Lung (tissue), 12 donors: ENCODE measurements around the gene SOD1. TPM values are rescaled to one million over a fixed set of nuclear protein-coding genes. Genes with fewer than 3 reads are reported as not detected.

Source experiments
- ATAC-seq: fragments of 200-7000 bp; cut with Tn5 transposase; one replicate; pipeline ENCODE4 v1.9.1; 2020; ENCODE audit warnings: moderate number of reproducible peaks; ENCODE audit not compliant: insufficient read depth, low FRiP score
- DNase-seq, 3 donors: peaks; one replicate each; pipeline ENCODE4 v3.0.0-alpha.2; 2013 to 2017
- H3K27ac ChIP-seq, 2 donors: one replicate each; pipeline ENCODE4 v1.5.1; 2013; ENCODE audit warnings: mild to moderate bottlenecking in 2 of 2, moderate library complexity in 2 of 2, control low read depth in 1 of 2, inconsistent platforms in 1 of 2, low read depth in 1 of 2, low read length in 1 of 2
- H3K27me3 ChIP-seq, 3 donors: one replicate each; pipeline ENCODE4 v1.5.1; 2013; ENCODE audit warnings: low read length in 2 of 3; ENCODE audit not compliant: control insufficient read depth in 3 of 3, insufficient read depth in 3 of 3
- H3K36me3 ChIP-seq, 4 donors: one replicate each; pipeline ENCODE4 v1.5.1; 2013; ENCODE audit warnings: low read length in 4 of 4, mild to moderate bottlenecking in 1 of 4, moderate library complexity in 1 of 4; ENCODE audit not compliant: control insufficient read depth in 4 of 4, insufficient read depth in 4 of 4
- H3K4me1 ChIP-seq, 5 donors: one replicate each; pipeline ENCODE4 v1.5.1; 2013; ENCODE audit warnings: low read length in 5 of 5, mild to moderate bottlenecking in 2 of 5, moderate library complexity in 1 of 5; ENCODE audit not compliant: control insufficient read depth in 5 of 5, insufficient read depth in 5 of 5
- H3K4me3 ChIP-seq: one replicate; pipeline ENCODE4 v1.5.1; 2013; ENCODE audit warnings: mild to moderate bottlenecking, control low read depth, moderate library complexity
- H3K9ac ChIP-seq, 2 donors: one replicate each; pipeline ENCODE4 v1.5.1; 2013; ENCODE audit warnings: low read length in 2 of 2, control low read depth in 1 of 2; ENCODE audit not compliant: insufficient read depth in 1 of 2
- H3K9me3 ChIP-seq, 4 donors: one replicate each; pipeline ENCODE4 v1.5.1; 2013; ENCODE audit warnings: low read length in 3 of 4, mild to moderate bottlenecking in 1 of 4, moderate library complexity in 1 of 4; ENCODE audit not compliant: control insufficient read depth in 4 of 4, insufficient read depth in 3 of 4
- WGBS, 2 donors: extraction: QIAGEN DNeasy Blood & Tissue Kit; methylation state at CpG; one replicate each; pipeline ENCODE4 v1.1.7; 2013; 5-methylcytosine and 5-hydroxymethylcytosine counted together
- polyA plus RNA-seq, 2 donors: library from polyadenylated mRNA; stranded (reverse); fragments of 200-250 nt; gene quantifications; one replicate each; pipeline ENCODE4 v1.2.1, GENCODE V29; 2013
- total RNA-seq, 2 donors: library from RNA; depleted of rRNA in 1 of 2; stranded (reverse); fragments of >200 nt in 1 of 2; gene quantifications; one replicate each; pipeline ENCODE4 v1.2.1, GENCODE V29; 2014 to 2021
- TF ChIP-seq, protein P1 (sequence below): IDR thresholded peaks from 2 replicates; pipeline ENCODE4 v1.5.1; 2012; ENCODE audit warnings: mild to moderate bottlenecking; ENCODE audit errors: control extremely low read depth, extremely low read depth
- donor health status: control.
- donor health status: control.
- donor health status: Bipolar disorder and iron deficiency.
- donor health status: healthy.
- donor health status: DM: yes; HTN: yes; CAD: no.

Gene SOD1
- total and polyA plus RNA-seq, 4 donors: 90.3 to 315 (median 169) TPM

DNA sequence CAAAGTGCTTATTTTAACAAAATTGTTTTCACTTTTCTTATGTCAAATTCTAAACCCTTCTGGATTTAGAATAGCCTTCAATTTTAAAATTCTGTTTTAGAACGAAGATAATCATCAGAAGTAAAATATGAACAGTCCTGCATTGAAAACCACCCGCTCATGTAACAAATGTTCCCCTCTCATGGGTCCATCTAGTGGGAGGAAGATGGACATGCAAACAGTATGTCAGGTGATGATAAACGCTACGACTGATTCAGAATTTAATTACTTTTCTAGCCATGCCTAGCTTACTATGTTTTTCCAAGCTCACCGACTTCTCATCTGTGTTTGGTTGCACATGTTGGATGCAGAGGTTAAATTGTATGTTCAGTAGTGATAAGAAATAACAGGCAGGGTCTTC, 23.5 kb downstream of the SOD1 start:
- ATAC-seq: no peak
- H3K4me3 ChIP-seq: no peak overlapping the region
- H3K9me3 ChIP-seq: no peaks in the 10 kb centered on the region
- peaks cover 0 to 3% (median 0%) of the 10 kb centered on the region in 5 donors for H3K4me1 ChIP-seq
- DNase-seq: no peak
- TF ChIP-seq, protein P1, sequence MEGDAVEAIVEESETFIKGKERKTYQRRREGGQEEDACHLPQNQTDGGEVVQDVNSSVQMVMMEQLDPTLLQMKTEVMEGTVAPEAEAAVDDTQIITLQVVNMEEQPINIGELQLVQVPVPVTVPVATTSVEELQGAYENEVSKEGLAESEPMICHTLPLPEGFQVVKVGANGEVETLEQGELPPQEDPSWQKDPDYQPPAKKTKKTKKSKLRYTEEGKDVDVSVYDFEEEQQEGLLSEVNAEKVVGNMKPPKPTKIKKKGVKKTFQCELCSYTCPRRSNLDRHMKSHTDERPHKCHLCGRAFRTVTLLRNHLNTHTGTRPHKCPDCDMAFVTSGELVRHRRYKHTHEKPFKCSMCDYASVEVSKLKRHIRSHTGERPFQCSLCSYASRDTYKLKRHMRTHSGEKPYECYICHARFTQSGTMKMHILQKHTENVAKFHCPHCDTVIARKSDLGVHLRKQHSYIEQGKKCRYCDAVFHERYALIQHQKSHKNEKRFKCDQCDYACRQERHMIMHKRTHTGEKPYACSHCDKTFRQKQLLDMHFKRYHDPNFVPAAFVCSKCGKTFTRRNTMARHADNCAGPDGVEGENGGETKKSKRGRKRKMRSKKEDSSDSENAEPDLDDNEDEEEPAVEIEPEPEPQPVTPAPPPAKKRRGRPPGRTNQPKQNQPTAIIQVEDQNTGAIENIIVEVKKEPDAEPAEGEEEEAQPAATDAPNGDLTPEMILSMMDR: no peak
- H3K9ac ChIP-seq: no peak overlapping the region
- WGBS, 2 donors: 95% methylated on average over 5 of the region's 5 CpGs
- H3K27ac ChIP-seq: no peak overlapping the region
- peaks cover 19 to 28% (median 27%) of the 10 kb centered on the region in 4 donors for H3K36me3 ChIP-seq
- no peaks in the 10 kb centered on the region for H3K27me3 ChIP-seq

DNA sequence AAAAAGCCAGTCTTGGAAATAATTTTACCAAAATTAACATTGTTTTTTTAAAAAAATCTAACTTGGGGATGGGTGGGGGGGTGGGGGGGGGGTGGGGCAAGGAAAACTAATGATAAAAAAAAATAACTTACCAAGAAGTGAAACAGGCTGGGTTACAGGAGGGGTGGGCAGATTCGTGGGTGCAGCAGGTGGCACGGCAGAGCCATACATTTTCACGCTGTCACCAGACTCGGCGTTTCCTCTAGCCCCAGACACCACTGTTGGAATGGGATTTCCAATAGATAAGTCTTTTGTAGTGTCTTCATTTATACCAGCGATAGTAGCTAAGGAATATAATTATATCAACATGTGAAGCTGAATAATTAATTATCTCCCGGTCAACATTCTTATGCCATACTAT, 25.4 kb downstream of the SOD1 start:
- TF ChIP-seq, protein P1: no peak
- Histone ChIP-seq H3K9me3 (no peaks in the 10 kb centered on the region), H3K27me3 (no peaks in the 10 kb centered on the region), H3K36me3 (peaks cover 25 to 36% (median 27%) of the 10 kb centered on the region in 4 donors), H3K27ac (no peak overlapping the region), H3K4me1 (peaks cover 0 to 3% (median 0%) of the 10 kb centered on the region in 5 donors), H3K4me3 (no peak overlapping the region), H3K9ac (no peak overlapping the region)
- ATAC-seq (no peak), DNase-seq (no peak)
- WGBS, 2 donors: 94 to 97% methylated on average over 7 of the region's 7 CpGs

DNA sequence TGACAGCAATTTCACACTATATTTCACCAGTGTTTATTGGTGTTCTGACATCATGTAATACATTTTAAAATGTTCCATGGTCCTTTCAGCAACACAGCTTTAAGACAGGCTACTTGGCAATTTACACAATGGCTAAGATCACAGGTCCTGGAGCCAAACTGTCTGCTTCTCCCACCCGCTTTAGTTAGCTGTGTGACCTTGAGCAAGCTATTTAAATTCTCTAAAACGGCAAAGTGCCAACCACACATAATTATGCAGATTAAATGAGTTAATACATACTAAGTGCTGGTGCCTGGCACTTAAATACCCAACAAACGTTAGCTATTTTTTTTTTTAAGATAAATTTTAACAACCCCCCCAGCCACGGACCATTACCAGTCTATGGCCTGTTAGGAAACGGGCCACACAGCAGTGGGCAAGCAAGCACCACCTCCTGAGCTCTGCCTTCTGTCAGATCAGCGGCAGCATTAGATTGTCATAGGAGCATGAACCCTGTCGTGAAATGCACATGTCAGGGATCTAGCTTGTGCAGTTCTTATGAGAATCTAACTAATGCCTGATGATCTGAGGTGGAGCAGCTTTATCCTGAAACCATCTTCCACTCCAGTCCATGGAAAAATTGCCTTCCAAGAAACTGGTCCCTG, 26.9 kb downstream of the SOD1 start:
- Histone ChIP-seq H3K27ac (peak overlapping the region in 1 of 2 donors; percentile 22), H3K27me3 (no peaks in the 10 kb centered on the region), H3K9me3 (no peaks in the 10 kb centered on the region), H3K4me1 (peaks cover 0 to 3% (median 0%) of the 10 kb centered on the region in 5 donors), H3K4me3 (no peak overlapping the region), H3K9ac (no peak overlapping the region), H3K36me3 (peaks cover 31 to 48% (median 36%) of the 10 kb centered on the region in 4 donors)
- ATAC-seq (no peak), DNase-seq (peak in 2 of 3 donors; percentile 13 to 19)
- TF ChIP-seq, protein P1: no peak
- 86 to 87% methylated on average over 7 of the region's 7 CpGs for WGBS, 2 donors
